Hepatocyte (in vitro differentiated cells): Measurements from ENCODE around the gene TBCA. TPM values are rescaled to one million over a fixed set of nuclear protein-coding genes. Genes with fewer than 3 reads are reported as not detected.

Experiments used
- DNase-seq: peaks from one replicate; pipeline ENCODE4 v3.0.0-alpha.2; 2016; ENCODE audit warnings: low spot score
- H2AFZ ChIP-seq: fragments of 200-600 bp; sonication (generic); 2 replicates; pipeline ENCODE4 v1.6.0; 2016; ENCODE audit warnings: antibody characterized with exemption, mild to moderate bottlenecking
- H3K27ac ChIP-seq: fragments of 200-600 bp; sonication (generic); 2 replicates; pipeline ENCODE4 v1.5.1; 2016; ENCODE audit warnings: mild to moderate bottlenecking
- H3K27me3 ChIP-seq: fragments of 200-600 bp; sonication (generic); 2 replicates; pipeline ENCODE4 v1.6.1; 2016
- H3K36me3 ChIP-seq: fragments of 200-600 bp; sonication (generic); replicated peaks from 2 replicates; pipeline ENCODE4 v1.5.1; 2016; ENCODE audit warnings: low read depth; ENCODE audit not compliant: insufficient read depth
- H3K4me1 ChIP-seq: fragments of 200-600 bp; sonication (generic); 2 replicates; pipeline ENCODE4 v1.5.1; 2016; ENCODE audit warnings: mild to moderate bottlenecking, moderate library complexity; ENCODE audit not compliant: insufficient read depth
- H3K4me2 ChIP-seq: fragments of 200-600 bp; sonication (generic); 2 replicates; pipeline ENCODE4 v1.6.0; 2016
- H3K4me3 ChIP-seq: fragments of 200-600 bp; sonication (generic); 2 replicates; pipeline ENCODE4 v1.5.1; 2016; ENCODE audit warnings: mild to moderate bottlenecking
- H3K79me2 ChIP-seq: fragments of 200-600 bp; sonication (generic); 2 replicates; pipeline ENCODE4 v1.6.0; 2017; ENCODE audit warnings: mild to moderate bottlenecking
- H3K9me2 ChIP-seq: fragments of 200-600 bp; sonication (generic); replicated peaks from 2 replicates; pipeline ENCODE4 v1.6.0; 2017; ENCODE audit warnings: mild to moderate bottlenecking; ENCODE audit not compliant: insufficient read depth
- H3K9me3 ChIP-seq: fragments of 200-600 bp; sonication (generic); 2 replicates; pipeline ENCODE4 v1.5.1; 2016; ENCODE audit warnings: low read depth, mild to moderate bottlenecking
- H4K20me1 ChIP-seq: fragments of 200-600 bp; sonication (generic); 2 replicates; pipeline ENCODE4 v1.6.0; 2016; ENCODE audit warnings: mild to moderate bottlenecking; ENCODE audit not compliant: insufficient read depth, poor library complexity, severe bottlenecking
- EZH2 ChIP-seq: fragments of 200-600 bp; sonication (generic); IDR thresholded peaks from 2 replicates; pipeline ENCODE4 v1.6.1; 2016; ENCODE audit warnings: antibody characterized with exemption, mild to moderate bottlenecking, borderline replicate concordance
- EZH2phosphoT487 ChIP-seq: fragments of 200-600 bp; sonication (generic); IDR thresholded peaks from one replicate; pipeline ENCODE4 v1.6.1; 2018; ENCODE audit warnings: antibody characterized with exemption, mild to moderate bottlenecking, low read depth, moderate library complexity; ENCODE audit not compliant: unreplicated experiment, severe bottlenecking
- WGBS: methylation state at CpG from one replicate; pipeline ENCODE4 v1.1.6; 2016; ENCODE audit warnings: low lambda C conversion rate; ENCODE audit errors: missing lambda C conversion rate; 5-methylcytosine and 5-hydroxymethylcytosine counted together
- polyA plus RNA-seq: library from polyadenylated mRNA; unstranded; fragments of >200 nt; fragmentation: Nextera tagmentation; extraction: Ambion mirVana; gene quantifications from 2 replicates; pipeline ENCODE4 v1.2.1, GENCODE V29; 2016
- total RNA-seq: library from RNA; depleted of rRNA; stranded (reverse); fragments of >200 nt; gene quantifications from 2 replicates; pipeline ENCODE4 v1.2.3, GENCODE V29; 2014
- TF ChIP-seq, protein P1 (sequence below): fragments of 200-600 bp; sonication (generic); IDR thresholded peaks from 2 replicates; pipeline ENCODE4 v1.5.1; 2016; ENCODE audit warnings: antibody characterized with exemption, mild to moderate bottlenecking; ENCODE audit not compliant: poor library complexity

Gene TBCA
- total and polyA plus RNA-seq, 2 experiments from 2014 or later, result 278 to 282 TPM

DNA sequence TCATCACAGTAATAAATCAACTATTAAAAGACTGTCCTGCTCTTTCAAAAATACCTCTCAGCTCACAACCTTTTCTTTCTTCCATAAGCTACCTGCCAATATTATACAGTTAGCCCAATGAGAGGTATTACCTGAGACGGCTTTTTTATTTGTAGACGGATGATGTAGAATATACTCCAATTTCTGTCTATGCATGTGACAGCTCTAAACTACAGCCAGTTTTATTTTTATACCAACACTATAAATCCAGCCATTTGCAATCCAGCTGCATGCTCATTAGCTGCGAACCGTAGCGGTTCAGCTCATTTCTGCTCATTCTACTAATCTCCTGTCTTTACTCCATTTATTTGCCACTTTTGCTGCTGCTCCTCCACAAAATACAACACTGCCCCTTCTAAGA lies 51.2 kb downstream of the TBCA start:
- H3K9me2 ChIP-seq, result no peaks in the 10 kb centered on the region
- H3K27ac ChIP-seq, result no peak overlapping the region
- no peaks in the 10 kb centered on the region for H3K36me3 ChIP-seq
- no peak for TF ChIP-seq EZH2phosphoT487
- TF ChIP-seq, protein P1, sequence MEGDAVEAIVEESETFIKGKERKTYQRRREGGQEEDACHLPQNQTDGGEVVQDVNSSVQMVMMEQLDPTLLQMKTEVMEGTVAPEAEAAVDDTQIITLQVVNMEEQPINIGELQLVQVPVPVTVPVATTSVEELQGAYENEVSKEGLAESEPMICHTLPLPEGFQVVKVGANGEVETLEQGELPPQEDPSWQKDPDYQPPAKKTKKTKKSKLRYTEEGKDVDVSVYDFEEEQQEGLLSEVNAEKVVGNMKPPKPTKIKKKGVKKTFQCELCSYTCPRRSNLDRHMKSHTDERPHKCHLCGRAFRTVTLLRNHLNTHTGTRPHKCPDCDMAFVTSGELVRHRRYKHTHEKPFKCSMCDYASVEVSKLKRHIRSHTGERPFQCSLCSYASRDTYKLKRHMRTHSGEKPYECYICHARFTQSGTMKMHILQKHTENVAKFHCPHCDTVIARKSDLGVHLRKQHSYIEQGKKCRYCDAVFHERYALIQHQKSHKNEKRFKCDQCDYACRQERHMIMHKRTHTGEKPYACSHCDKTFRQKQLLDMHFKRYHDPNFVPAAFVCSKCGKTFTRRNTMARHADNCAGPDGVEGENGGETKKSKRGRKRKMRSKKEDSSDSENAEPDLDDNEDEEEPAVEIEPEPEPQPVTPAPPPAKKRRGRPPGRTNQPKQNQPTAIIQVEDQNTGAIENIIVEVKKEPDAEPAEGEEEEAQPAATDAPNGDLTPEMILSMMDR, result no peak
- no peak for TF ChIP-seq EZH2
- no peaks in the 10 kb centered on the region for H3K9me3 ChIP-seq
- 76% methylated on average over 5 of the region's 5 CpGs for WGBS
- no peak for DNase-seq
- no peak overlapping the region for H3K4me3 ChIP-seq
- no peak overlapping the region for H2AFZ ChIP-seq
- no peaks in the 10 kb centered on the region for H3K27me3 ChIP-seq
- H3K79me2 ChIP-seq, result peaks cover 93% of the 10 kb centered on the region
- no peaks in the 10 kb centered on the region for H3K4me1 ChIP-seq
- peaks cover 20% of the 10 kb centered on the region for H4K20me1 ChIP-seq
- H3K4me2 ChIP-seq, result no peak overlapping the region

DNA sequence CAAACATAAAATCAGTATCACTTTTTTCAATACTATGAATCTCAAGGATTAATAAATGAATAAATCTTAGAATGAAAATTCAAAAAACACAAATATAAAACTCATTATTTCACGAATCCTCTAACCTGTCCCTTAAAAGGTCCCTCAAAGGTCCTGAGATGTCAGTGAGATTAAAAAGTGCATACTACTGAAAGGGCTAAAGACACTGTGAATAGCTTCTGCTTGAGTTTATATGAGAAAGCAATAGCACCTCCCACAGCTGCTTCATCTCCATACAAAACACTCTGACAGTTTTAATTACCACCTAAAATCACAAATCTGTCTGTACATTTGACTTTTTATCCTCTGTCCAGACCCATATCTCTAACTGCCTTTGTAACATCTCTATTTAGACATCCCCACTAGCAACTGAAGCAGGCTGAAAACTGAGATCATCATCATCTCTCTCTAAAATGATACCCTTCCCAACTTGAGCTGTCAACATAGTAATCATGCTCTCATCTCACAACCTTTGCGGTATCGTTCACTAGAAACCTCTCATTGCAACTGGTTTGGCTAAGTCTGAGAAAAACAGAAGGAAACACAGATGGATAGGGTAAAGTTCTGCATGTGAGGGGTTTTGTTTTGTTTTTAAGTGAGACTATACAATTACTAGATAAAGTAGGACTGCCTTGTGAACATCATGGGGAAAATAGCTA lies 56.3 kb downstream of the TBCA start:
- H3K36me3 ChIP-seq, result no peaks in the 10 kb centered on the region
- H3K4me3 ChIP-seq, result no peak overlapping the region
- peaks cover 94% of the 10 kb centered on the region for H3K79me2 ChIP-seq
- H3K4me2 ChIP-seq, result no peak overlapping the region
- WGBS, result 95% methylated on average over 3 of the region's 3 CpGs
- H3K9me2 ChIP-seq, result no peaks in the 10 kb centered on the region
- DNase-seq, result no peak
- no peak for TF ChIP-seq EZH2
- TF ChIP-seq, protein P1, result no peak
- TF ChIP-seq EZH2phosphoT487, result no peak
- no peak overlapping the region for H3K27ac ChIP-seq
- no peaks in the 10 kb centered on the region for H3K9me3 ChIP-seq
- H3K27me3 ChIP-seq, result no peaks in the 10 kb centered on the region
- H3K4me1 ChIP-seq, result no peaks in the 10 kb centered on the region
- peaks cover 17% of the 10 kb centered on the region for H4K20me1 ChIP-seq
- H2AFZ ChIP-seq, result no peak overlapping the region

DNA sequence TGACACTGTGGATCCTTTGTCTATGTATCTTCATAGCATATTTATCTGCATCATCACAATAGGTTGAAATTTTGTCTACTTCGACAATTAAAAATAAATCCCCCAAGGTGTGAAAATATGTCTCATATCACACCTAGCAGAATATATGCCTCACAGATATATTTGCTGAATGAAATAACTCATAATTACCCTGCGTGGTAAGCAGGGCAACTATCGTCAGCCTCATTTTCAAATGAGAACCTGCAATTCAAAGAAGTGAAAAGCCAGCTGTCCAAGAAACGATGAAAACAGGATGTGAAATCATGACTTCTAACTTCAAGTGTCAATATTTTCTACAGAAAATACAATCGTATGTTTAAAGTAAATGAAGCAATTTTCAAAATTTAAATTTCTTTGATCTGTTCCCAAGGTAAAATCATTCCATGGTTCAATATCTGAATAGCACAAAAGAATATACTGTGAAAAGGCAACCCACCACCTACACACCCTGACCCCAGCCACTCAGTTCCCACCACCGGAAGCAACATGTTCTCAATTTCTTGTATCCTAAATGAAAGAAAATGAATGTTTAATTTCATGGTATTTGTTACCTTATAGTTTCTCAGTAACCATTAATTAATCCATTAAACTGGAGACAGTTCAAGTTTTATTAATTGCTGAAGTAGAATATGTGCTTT lies 57.1 kb downstream of the TBCA start:
- 95% methylated on average over 6 of the region's 6 CpGs for WGBS
- Histone ChIP-seq H3K27me3 (no peaks in the 10 kb centered on the region), H3K4me2 (no peak overlapping the region), H3K9me3 (no peaks in the 10 kb centered on the region), H3K79me2 (peaks cover 95% of the 10 kb centered on the region), H2AFZ (no peak overlapping the region), H3K9me2 (no peaks in the 10 kb centered on the region), H3K36me3 (no peaks in the 10 kb centered on the region), H3K4me1 (no peaks in the 10 kb centered on the region), H3K4me3 (no peak overlapping the region), H4K20me1 (peaks cover 17% of the 10 kb centered on the region), H3K27ac (no peak overlapping the region)
- DNase-seq, result no peak
- TF ChIP-seq, protein P1, result no peak
- TF ChIP-seq EZH2 (no peak), EZH2phosphoT487 (no peak)
